ENCODE results near the gene CIAO3.
A peak's percentile ranks its signal among the peaks of the same experiment; 100 is the strongest.

CIAO3 gene

GRCh38 chr16:711548-712320, 29.1 kb downstream of the CIAO3 start:
- peak; percentile 53 to 77 (median 68) for DNase-seq (ENCODE audit: low read depth in 3 of 3, low spot score in 1 of 3)

- DNase-seq (ENCODE audit: low read depth in 3 of 3, low spot score in 1 of 3): no peak
These were observed 29.7 kb downstream of the CIAO3 start for GRCh38 chr16:711084-711483.

- DNase-seq (ENCODE audit: low read depth in 3 of 3, low spot score in 1 of 3): no peak
These were observed 30.2 kb downstream of the CIAO3 start for GRCh38 chr16:710500-711075.

- no peak for DNase-seq (ENCODE audit: low read depth in 3 of 3, low spot score in 1 of 3)
These were observed 31.0 kb downstream of the CIAO3 start for GRCh38 chr16:709566-710499.

GRCh38 chr16:708959-709358, 31.8 kb downstream of the CIAO3 start:
- DNase-seq (ENCODE audit: low read depth in 3 of 3, low spot score in 1 of 3): no peak

- DNase-seq (ENCODE audit: low read depth in 3 of 3, low spot score in 1 of 3): no peak
These were observed 32.8 kb downstream of the CIAO3 start for GRCh38 chr16:708019-708418.

GRCh38 chr16:707062-707538, 33.7 kb downstream of the CIAO3 start:
- no peak for DNase-seq (ENCODE audit: low read depth in 3 of 3, low spot score in 1 of 3)

- no peak for DNase-seq (ENCODE audit: low read depth in 3 of 3, low spot score in 1 of 3)
These were observed 34.4 kb downstream of the CIAO3 start for GRCh38 chr16:706189-707061.

- DNase-seq (ENCODE audit: low read depth in 3 of 3, low spot score in 1 of 3): no peak
These were observed 35.2 kb downstream of the CIAO3 start, which contains the start of gene FBXL16 for GRCh38 chr16:705431-706188. FBXL16 (minus strand) TSS chr16:705801; CDS start chr16:697405, 8,396 bp downstream.

GRCh38 chr16:704552-705380, 36.0 kb downstream of the CIAO3 start:
- DNase-seq (ENCODE audit: low read depth in 3 of 3, low spot score in 1 of 3): no peak

- DNase-seq (ENCODE audit: low read depth in 3 of 3, low spot score in 1 of 3): no peak
These were observed 36.8 kb downstream of the CIAO3 start for GRCh38 chr16:704047-704446.

- DNase-seq (ENCODE audit: low read depth in 3 of 3, low spot score in 1 of 3): no peak
These were observed 37.4 kb downstream of the CIAO3 start for GRCh38 chr16:703406-703805.

GRCh38 chr16:702341-702740, 38.5 kb downstream of the CIAO3 start:
- DNase-seq (ENCODE audit: low read depth in 3 of 3, low spot score in 1 of 3): no peak

- DNase-seq (ENCODE audit: low read depth in 3 of 3, low spot score in 1 of 3): peak in 1 of 3 donors; percentile 48
These were observed 39.9 kb downstream of the CIAO3 start for GRCh38 chr16:700684-701584.

- DNase-seq (ENCODE audit: low read depth in 3 of 3, low spot score in 1 of 3): no peak
These were observed 41.7 kb downstream of the CIAO3 start for GRCh38 chr16:698911-699671.

- DNase-seq (ENCODE audit: low read depth in 3 of 3, low spot score in 1 of 3): peak in 2 of 3 donors; percentile 54 to 60
These were observed 45.3 kb downstream of the CIAO3 start for GRCh38 chr16:695355-696089.

Data from stimulated activated CD4-positive, alpha-beta T cell treated with anti-CD3 and anti-CD28 coated beads, TNF-alpha, amount 100 ng/mL, for 1 hour (primary cell).